A673 (cell line): ENCODE measurements around the gene TAF4. TPM values are rescaled to one million over a fixed set of nuclear protein-coding genes. Genes with fewer than 3 reads are reported as not detected.

ENCODE experiments used
- BruUV-seq: library from RNA; stranded (reverse); fragments of 400-500 nt; replicated peaks from 2 replicates; lab custom pipeline; 2021; lab: Mats Ljungman, UMichigan
- CTCF ChIA-PET: fragments of 300-600 bp; sonication (Branson Sonifier 250); formaldehyde crosslinking; loops from one replicate; lab custom pipeline; 2022; ENCODE audit warnings: antibody characterized with exemption; lab: Charles Lee
- POLR2A ChIA-PET: fragments of 300-600 bp; sonication (Branson Sonifier 250); formaldehyde crosslinking; loops from one replicate; lab custom pipeline; 2022; ENCODE audit warnings: antibody characterized with exemption; ENCODE audit not compliant: low non-redundant PET; lab: Charles Lee
- DNase-seq: peaks from one replicate; pipeline ENCODE4 v3.0.0-alpha.2; 2015; ENCODE audit warnings: low spot score
- H3K27ac ChIP-seq: fragments of 200-600 bp; sonication (generic); 2 replicates; pipeline ENCODE4 v1.5.1; 2016; ENCODE audit warnings: mixed run types, low read depth, mild to moderate bottlenecking, mixed read lengths, antibody characterized with exemption, low read length; ENCODE audit not compliant: poor library complexity, severe bottlenecking
- H3K27me3 ChIP-seq: fragments of 200-600 bp; sonication (generic); replicated peaks from 2 replicates; pipeline ENCODE4 v1.6.1; 2017; ENCODE audit warnings: mixed run types, low read depth, mild to moderate bottlenecking, mixed read lengths, antibody characterized with exemption, low read length; ENCODE audit not compliant: insufficient read depth, poor library complexity
- H3K36me3 ChIP-seq: fragments of 200-600 bp; sonication (generic); 2 replicates; pipeline ENCODE4 v1.6.1; 2016; ENCODE audit warnings: mixed run types, mild to moderate bottlenecking, mixed read lengths, antibody characterized with exemption, low read length; ENCODE audit not compliant: insufficient read depth, poor library complexity, severe bottlenecking
- H3K4me1 ChIP-seq: fragments of 200-600 bp; sonication (generic); 2 replicates; pipeline ENCODE4 v1.6.1; 2017; ENCODE audit warnings: mixed run types, mild to moderate bottlenecking, mixed read lengths, antibody characterized with exemption, low read length; ENCODE audit not compliant: insufficient read depth, poor library complexity, severe bottlenecking
- H3K4me3 ChIP-seq: fragments of 200-600 bp; sonication (generic); 2 replicates; pipeline ENCODE4 v1.5.1; 2016; ENCODE audit warnings: low read depth, mixed run types, mild to moderate bottlenecking, mixed read lengths, low read length; ENCODE audit not compliant: poor library complexity, severe bottlenecking
- H3K9me3 ChIP-seq: fragments of 200-600 bp; sonication (generic); 2 replicates; pipeline ENCODE4 v1.6.1; 2016; ENCODE audit warnings: mixed run types, low read depth, mild to moderate bottlenecking, mixed read lengths, antibody characterized with exemption, low read length; ENCODE audit not compliant: poor library complexity, severe bottlenecking
- EZH2 ChIP-seq: fragments of 200-600 bp; sonication (generic); IDR thresholded peaks from 2 replicates; pipeline ENCODE4 v1.6.1; 2017; ENCODE audit warnings: borderline replicate concordance, low read depth, mild to moderate bottlenecking, mixed read lengths, antibody characterized with exemption, low read length; ENCODE audit not compliant: poor library complexity, severe bottlenecking
- intact Hi-C: fragments of 100-400 bp; cut with micrococcal nuclease; formaldehyde crosslinking; loops from one replicate; pipeline ENCODE4 v1.10.0; 2022; ENCODE audit not compliant: unreplicated experiment
- total RNA-seq: library from RNA; stranded (reverse); gene quantifications from 2 replicates; pipeline ENCODE4 v1.2.3, GENCODE V29; 2021
- TF ChIP-seq, protein P1 (sequence below): fragments of 300-800, 200-600 bp; sonication (generic); conservative IDR thresholded peaks from 2 replicates; pipeline ENCODE4 v1.5.1; 2017; ENCODE audit warnings: low read depth, mild to moderate bottlenecking, antibody characterized with exemption, low read length, moderate library complexity, mixed read lengths

The TAF4 gene
- total RNA-seq, 1 experiment from 2014 or later = 37.0 TPM

DNA sequence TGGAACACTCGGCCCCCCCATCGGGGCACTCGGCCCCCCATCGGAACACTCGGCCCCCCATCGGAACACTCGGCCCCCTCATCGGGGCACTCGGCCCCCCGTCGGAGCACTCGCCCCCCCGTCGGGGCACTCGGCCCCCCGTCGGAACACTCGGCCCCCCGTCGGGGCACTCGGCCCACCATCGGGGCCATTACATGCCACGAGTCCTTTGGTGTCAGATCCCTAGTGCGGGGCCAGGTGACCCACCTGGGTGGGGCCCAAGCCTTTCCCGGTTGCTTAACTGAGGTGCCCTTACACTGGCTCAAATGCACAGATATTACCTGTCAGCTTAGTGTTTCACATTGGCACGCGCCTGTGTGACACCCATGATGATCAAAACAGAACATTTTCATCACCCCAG lies 95.9 kb downstream of the TAF4 start:
- Histone ChIP-seq H3K4me3 (no peak overlapping the region), H3K36me3 (peaks cover 10% of the 10 kb centered on the region), H3K4me1 (no peaks in the 10 kb centered on the region), H3K9me3 (no peaks in the 10 kb centered on the region), H3K27me3 (peaks cover 13% of the 10 kb centered on the region), H3K27ac (no peak overlapping the region)
- TF ChIP-seq, protein P1, sequence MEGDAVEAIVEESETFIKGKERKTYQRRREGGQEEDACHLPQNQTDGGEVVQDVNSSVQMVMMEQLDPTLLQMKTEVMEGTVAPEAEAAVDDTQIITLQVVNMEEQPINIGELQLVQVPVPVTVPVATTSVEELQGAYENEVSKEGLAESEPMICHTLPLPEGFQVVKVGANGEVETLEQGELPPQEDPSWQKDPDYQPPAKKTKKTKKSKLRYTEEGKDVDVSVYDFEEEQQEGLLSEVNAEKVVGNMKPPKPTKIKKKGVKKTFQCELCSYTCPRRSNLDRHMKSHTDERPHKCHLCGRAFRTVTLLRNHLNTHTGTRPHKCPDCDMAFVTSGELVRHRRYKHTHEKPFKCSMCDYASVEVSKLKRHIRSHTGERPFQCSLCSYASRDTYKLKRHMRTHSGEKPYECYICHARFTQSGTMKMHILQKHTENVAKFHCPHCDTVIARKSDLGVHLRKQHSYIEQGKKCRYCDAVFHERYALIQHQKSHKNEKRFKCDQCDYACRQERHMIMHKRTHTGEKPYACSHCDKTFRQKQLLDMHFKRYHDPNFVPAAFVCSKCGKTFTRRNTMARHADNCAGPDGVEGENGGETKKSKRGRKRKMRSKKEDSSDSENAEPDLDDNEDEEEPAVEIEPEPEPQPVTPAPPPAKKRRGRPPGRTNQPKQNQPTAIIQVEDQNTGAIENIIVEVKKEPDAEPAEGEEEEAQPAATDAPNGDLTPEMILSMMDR = no peak
- TF ChIP-seq EZH2 = no peak
- DNase-seq = no peak
- BruUV-seq = no TSS peak
- intact Hi-C loops = no loop called here
- CTCF ChIA-PET = no interaction called here
- POLR2A ChIA-PET = no interaction called here

DNA sequence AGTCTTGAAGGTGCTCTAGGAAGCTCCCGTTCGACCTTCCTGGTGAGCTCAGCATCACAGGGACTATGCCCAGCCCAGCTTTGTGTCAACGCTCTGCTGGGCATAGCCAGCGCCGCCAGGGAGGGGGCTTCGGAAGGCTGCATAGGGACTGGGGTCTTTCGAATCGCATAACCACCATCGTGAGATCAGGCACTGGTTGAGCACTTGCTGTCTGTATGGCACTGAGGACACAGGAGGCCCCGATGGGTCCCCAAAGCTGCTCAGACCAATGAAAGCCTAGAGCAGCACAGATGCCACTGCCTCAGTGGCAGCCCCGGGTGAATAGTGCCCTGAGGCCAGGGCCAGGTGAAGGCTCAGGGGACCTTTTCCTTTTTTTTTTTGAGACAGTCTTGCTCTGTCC lies 96.7 kb downstream of the TAF4 start:
- Histone ChIP-seq H3K4me3 (no peak overlapping the region), H3K27ac (no peak overlapping the region), H3K4me1 (no peaks in the 10 kb centered on the region), H3K36me3 (peaks cover under 1% of the 10 kb centered on the region), H3K9me3 (no peaks in the 10 kb centered on the region), H3K27me3 (peaks cover 22% of the 10 kb centered on the region)
- ChIA-PET POLR2A (no interaction called here), CTCF (no interaction called here)
- no TSS peak for BruUV-seq
- no peak for TF ChIP-seq EZH2
- TF ChIP-seq, protein P1 = no peak
- no peak for DNase-seq
- intact Hi-C loops = no loop called here

DNA sequence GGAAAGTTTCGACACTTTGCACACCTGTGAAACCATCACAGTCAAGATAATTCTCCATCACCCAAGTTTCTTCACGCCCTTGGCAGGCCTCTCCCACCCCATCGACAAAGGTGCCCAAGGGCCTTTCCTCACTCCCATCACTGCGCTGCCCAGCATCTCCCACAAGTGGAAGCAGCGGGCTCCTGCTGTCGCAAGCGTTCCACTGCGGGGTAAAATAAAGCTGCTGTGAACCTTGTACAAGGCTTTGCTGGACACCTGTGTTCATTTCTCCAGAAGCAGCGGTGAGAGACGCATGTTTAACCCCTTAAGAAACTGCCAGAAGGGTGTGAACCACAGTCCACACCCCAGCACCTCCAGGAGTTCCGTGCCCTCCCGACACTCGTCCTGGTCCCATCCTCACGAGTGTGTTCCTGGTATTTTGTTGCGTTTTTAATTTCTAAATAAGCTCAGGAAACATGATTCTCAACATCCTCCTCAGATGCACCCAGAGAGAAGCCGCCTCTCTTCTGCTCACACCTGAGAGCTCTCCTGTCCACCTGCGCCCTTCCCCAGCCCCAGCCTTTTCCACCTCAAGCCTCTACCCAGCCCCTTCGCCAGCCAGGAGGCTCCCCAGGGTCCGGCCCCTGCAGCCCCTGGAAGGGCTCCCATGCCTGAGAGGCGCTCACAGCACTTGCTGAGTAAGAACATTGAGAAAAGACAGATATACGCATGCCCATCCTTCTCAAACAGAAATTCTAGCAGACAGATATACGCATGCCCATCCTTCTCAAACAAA lies 97.5 kb downstream of the TAF4 start:
- no peaks in the 10 kb centered on the region for H3K36me3 ChIP-seq
- no peak overlapping the region for H3K4me3 ChIP-seq
- intact Hi-C loops = no loop called here
- CTCF ChIA-PET = no interaction called here
- H3K27ac ChIP-seq = no peak overlapping the region
- H3K4me1 ChIP-seq = no peaks in the 10 kb centered on the region
- no peaks in the 10 kb centered on the region for H3K9me3 ChIP-seq
- POLR2A ChIA-PET = no interaction called here
- peaks cover 26% of the 10 kb centered on the region for H3K27me3 ChIP-seq
- TF ChIP-seq EZH2 = no peak
- TF ChIP-seq, protein P1 = no peak
- BruUV-seq = no TSS peak
- no peak for DNase-seq
